Endodermal cell (in vitro differentiated cells): ENCODE measurements around the gene SEZ6L. TPM values are rescaled to one million over a fixed set of nuclear protein-coding genes. Genes with fewer than 3 reads are reported as not detected.

Experiments used
- DNase-seq: peaks from one replicate; pipeline ENCODE4 v3.0.0-alpha.2; 2017
- H3K27ac ChIP-seq: 2 replicates; pipeline ENCODE4 v1.5.1; 2013; ENCODE audit warnings: mild to moderate bottlenecking, low read depth, low read length, moderate library complexity
- H3K27me3 ChIP-seq: 2 replicates; pipeline ENCODE4 v1.6.1; 2013; ENCODE audit warnings: mild to moderate bottlenecking, low read length, moderate library complexity; ENCODE audit not compliant: insufficient read depth, control insufficient read depth, poor library complexity, severe bottlenecking
- H3K36me3 ChIP-seq: 2 replicates; pipeline ENCODE4 v1.7.0; 2013; ENCODE audit warnings: mild to moderate bottlenecking, low read length, moderate library complexity; ENCODE audit not compliant: control insufficient read depth, insufficient read depth
- H3K4me1 ChIP-seq: one replicate; pipeline ENCODE4 v1.7.0; 2013; ENCODE audit warnings: low read length; ENCODE audit not compliant: control insufficient read depth, insufficient read depth
- H3K4me3 ChIP-seq: 2 replicates; pipeline ENCODE4 v1.5.1; 2013; ENCODE audit warnings: mild to moderate bottlenecking, low read length, moderate library complexity
- H3K9ac ChIP-seq: 2 replicates; pipeline ENCODE4 v1.6.1; 2013; ENCODE audit warnings: mild to moderate bottlenecking, low read length, moderate library complexity; ENCODE audit not compliant: poor library complexity, severe bottlenecking; ENCODE audit errors: extremely low read depth
- H3K9me3 ChIP-seq: 2 replicates; pipeline ENCODE4 v1.6.1; 2013; ENCODE audit warnings: mild to moderate bottlenecking, low read length, moderate library complexity; ENCODE audit not compliant: control insufficient read depth
- H3K27ac Mint-ChIP-seq: 2 replicates; pipeline ENCODE4 v1.8.0; 2020; ENCODE audit warnings: mixed read lengths
- H3K27me3 Mint-ChIP-seq: 2 replicates; pipeline ENCODE4 v1.8.0; 2021; ENCODE audit warnings: mild to moderate bottlenecking, mixed read lengths; ENCODE audit not compliant: insufficient read depth
- H3K36me3 Mint-ChIP-seq: 2 replicates; pipeline ENCODE4 v1.8.0; 2020; ENCODE audit warnings: low read depth, mixed read lengths
- H3K4me1 Mint-ChIP-seq: 2 replicates; pipeline ENCODE4 v1.8.0; 2020; ENCODE audit warnings: mixed read lengths
- H3K4me3 Mint-ChIP-seq: 2 replicates; pipeline ENCODE4 v1.8.0; 2020; ENCODE audit warnings: mild to moderate bottlenecking, moderate library complexity, mixed read lengths
- H3K9me3 Mint-ChIP-seq: 2 replicates; pipeline ENCODE4 v1.8.0; 2020; ENCODE audit warnings: mild to moderate bottlenecking, mixed read lengths
- CTCF ChIP-seq: fragments of 200-600 bp; sonication (generic); conservative IDR thresholded peaks from 2 replicates; pipeline ENCODE4 v1.5.0; 2021; ENCODE audit warnings: antibody characterized with exemption, mild to moderate bottlenecking
- WGBS, 2 experiments: methylation state at CpG; one replicate each; pipeline versions ENCODE4 v1.1.5 to v1.1.7; 2013; ENCODE audit warnings: missing lambda C conversion rate in 2 of 2, mixed read lengths in 1 of 2; ENCODE audit not compliant: insufficient coverage in 1 of 2, insufficient read length in 1 of 2; 5-methylcytosine and 5-hydroxymethylcytosine counted together
- total RNA-seq, 2 donors: library from RNA; stranded (reverse); fragmentation: NEBNext Ultra II Directional in 1 of 2; extraction: Animal tissue kit (Norgen Biotek cat#: 25700) in 1 of 2; gene quantifications; 2 replicates in 1 of 2; 3 replicates in 1 of 2; pipeline ENCODE4 v1.2.1, GENCODE V29; 2021

The SEZ6L gene
- total RNA-seq, 2 donors from 2014 or later = 32.1 to 39.4 TPM

- no peaks in the 10 kb centered on the region for H3K9me3 ChIP-seq
- H3K27me3 Mint-ChIP-seq = no peaks in the 10 kb centered on the region
- no peak overlapping the region for H3K27ac Mint-ChIP-seq
- no peak overlapping the region for H3K9ac ChIP-seq
- WGBS, 2 experiments = 33 to 74% methylated on average over 1 to 2 of the region's 2 CpGs
- H3K4me1 Mint-ChIP-seq = peaks cover 5% of the 10 kb centered on the region
- H3K9me3 Mint-ChIP-seq = no peaks in the 10 kb centered on the region
- peak overlapping the region; percentile 97 for H3K27ac ChIP-seq
- no peak overlapping the region for H3K4me3 Mint-ChIP-seq
- H3K36me3 ChIP-seq = no peaks in the 10 kb centered on the region
- H3K36me3 Mint-ChIP-seq = no peaks in the 10 kb centered on the region
- no peaks in the 10 kb centered on the region for H3K4me1 ChIP-seq
- peak; percentile 59 for DNase-seq
- H3K4me3 ChIP-seq = no peak overlapping the region
- TF ChIP-seq CTCF = peak; percentile 60
- no peaks in the 10 kb centered on the region for H3K27me3 ChIP-seq
Measured at GRCh38 chr22:26393929-26394328, 224.7 kb downstream of the SEZ6L start.

- no peak for DNase-seq
- H3K27me3 ChIP-seq = no peaks in the 10 kb centered on the region
- 17 to 40% methylated on average over 1 of the region's 1 CpG for WGBS, 2 experiments
- no peak for TF ChIP-seq CTCF
- no peaks in the 10 kb centered on the region for H3K9me3 ChIP-seq
- H3K4me3 ChIP-seq = no peak overlapping the region
- no peak overlapping the region for H3K27ac Mint-ChIP-seq
- peaks cover 5% of the 10 kb centered on the region for H3K4me1 Mint-ChIP-seq
- H3K27me3 Mint-ChIP-seq = no peaks in the 10 kb centered on the region
- no peak overlapping the region for H3K4me3 Mint-ChIP-seq
- no peaks in the 10 kb centered on the region for H3K36me3 Mint-ChIP-seq
- peak overlapping the region; percentile 97 for H3K27ac ChIP-seq
- H3K4me1 ChIP-seq = no peaks in the 10 kb centered on the region
- H3K36me3 ChIP-seq = no peaks in the 10 kb centered on the region
- H3K9me3 Mint-ChIP-seq = no peaks in the 10 kb centered on the region
- no peak overlapping the region for H3K9ac ChIP-seq
Measured at GRCh38 chr22:26394777-26395176, 225.5 kb downstream of the SEZ6L start.

- H3K27me3 Mint-ChIP-seq = no peaks in the 10 kb centered on the region
- H3K9ac ChIP-seq = no peak overlapping the region
- no peaks in the 10 kb centered on the region for H3K9me3 Mint-ChIP-seq
- no peaks in the 10 kb centered on the region for H3K36me3 ChIP-seq
- no peaks in the 10 kb centered on the region for H3K27me3 ChIP-seq
- no peaks in the 10 kb centered on the region for H3K4me1 ChIP-seq
- 65 to 71% methylated on average over 3 to 5 of the region's 5 CpGs for WGBS, 2 experiments
- no peak overlapping the region for H3K4me3 ChIP-seq
- peak overlapping the region; percentile 97 for H3K27ac ChIP-seq
- no peaks in the 10 kb centered on the region for H3K9me3 ChIP-seq
- H3K4me1 Mint-ChIP-seq = peaks cover 5% of the 10 kb centered on the region
- H3K36me3 Mint-ChIP-seq = no peaks in the 10 kb centered on the region
- DNase-seq = no peak
- no peak for TF ChIP-seq CTCF
- H3K4me3 Mint-ChIP-seq = no peak overlapping the region
- no peak overlapping the region for H3K27ac Mint-ChIP-seq
Measured at GRCh38 chr22:26395926-26396325, 226.7 kb downstream of the SEZ6L start.
